ENCODE results near the gene PTH. TPM values are rescaled to one million over a fixed set of nuclear protein-coding genes. Genes with fewer than 3 reads are reported as not detected.

PTH gene
- total RNA-seq, 1 experiment from 2014 or later = not detected

DNA sequence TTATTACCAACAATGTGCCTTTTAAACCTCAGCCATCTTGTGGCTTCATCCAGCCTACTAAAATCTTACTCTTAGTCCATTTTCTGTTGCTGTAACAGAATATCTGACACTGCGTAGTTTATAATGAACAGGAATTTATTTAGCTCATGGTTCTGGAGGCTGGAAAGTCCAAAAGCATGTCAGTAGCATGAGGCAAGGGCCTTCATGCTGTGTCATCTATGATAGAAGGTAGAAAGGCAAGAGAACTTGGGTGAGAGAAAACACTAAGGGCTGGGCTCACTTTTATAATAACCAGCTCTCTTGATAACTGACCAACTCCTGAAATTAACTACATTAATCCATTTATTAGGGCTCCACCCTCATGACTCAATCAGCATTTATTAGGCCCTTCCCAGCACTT, 46.3 kb downstream of the PTH start:
- no peak for DNase-seq (ENCODE audit: low read depth)

DNA sequence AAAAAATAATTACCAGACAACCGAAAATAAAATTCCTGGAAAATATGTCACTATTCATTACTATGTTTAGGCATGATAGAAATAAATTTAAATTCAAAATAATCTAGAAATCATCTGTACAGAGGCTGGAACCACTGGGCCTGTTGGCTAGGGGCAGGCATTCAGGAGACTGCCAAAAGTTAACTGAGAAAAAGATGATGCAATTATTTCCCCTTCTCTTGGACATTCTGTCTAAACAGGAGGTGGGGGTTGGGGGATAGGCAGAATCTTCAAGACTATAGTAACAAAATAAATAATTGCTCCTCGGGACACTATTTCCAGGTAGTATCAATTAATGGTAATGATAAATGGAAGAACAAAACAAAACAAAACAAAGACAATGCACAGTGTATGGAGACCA, 46.9 kb downstream of the PTH start:
- no peak for DNase-seq (ENCODE audit: low read depth)

DNA sequence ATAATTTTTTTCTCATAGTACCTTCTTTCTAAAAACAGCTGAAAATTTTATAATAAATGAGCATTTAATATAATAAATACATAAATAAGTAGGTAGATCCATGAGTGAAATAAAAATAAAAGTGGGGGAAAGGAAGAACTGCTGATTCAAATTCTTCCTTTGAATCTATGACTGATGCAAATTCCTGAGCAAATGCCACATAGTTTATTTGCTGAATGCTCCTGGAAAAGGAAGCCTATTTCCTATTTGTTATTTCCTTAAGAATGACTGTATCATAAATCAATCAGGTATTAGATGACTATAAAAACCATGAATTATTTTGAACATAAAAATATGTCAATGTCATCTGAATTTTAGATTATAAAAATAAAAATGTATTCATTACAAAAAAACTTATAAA, 49.4 kb downstream of the PTH start:
- DNase-seq (ENCODE audit: low read depth) = no peak

DNA sequence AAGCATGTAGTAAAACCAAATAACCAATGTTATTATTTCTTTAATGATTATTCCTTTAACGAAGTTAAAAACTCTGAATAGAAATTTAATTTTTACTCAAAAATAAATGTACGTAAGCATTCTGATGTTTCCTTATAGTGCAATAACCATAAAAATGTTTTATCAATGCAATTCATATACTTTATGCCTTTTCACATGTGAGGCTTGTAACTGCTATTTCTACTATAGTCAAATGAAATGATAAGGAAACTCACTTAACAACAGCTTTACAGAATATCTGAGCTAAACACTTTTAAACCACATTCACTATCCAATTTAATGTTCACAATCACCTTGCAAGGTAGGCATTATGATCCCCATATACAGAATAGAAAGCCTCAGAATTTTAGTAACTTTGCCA, 50.2 kb downstream of the PTH start:
- DNase-seq (ENCODE audit: low read depth) = no peak

Other genes starting within 250 kb of the PTH start
- 20.1 and 29.8 TPM in 2 replicates for gene BMAL1, start 218.2 kb downstream of the PTH start, total RNA-seq (2014; rRNA removed; shearing (Covaris generic))
- 62.2 and 68.4 TPM in 2 replicates for gene BTBD10, start 32.8 kb downstream of the PTH start, total RNA-seq (2014; rRNA removed; shearing (Covaris generic))
- 47.1 and 52.7 TPM in 2 replicates for gene FAR1, start 172.7 kb upstream of the PTH start, total RNA-seq (2014; rRNA removed; shearing (Covaris generic))

All from Daoy (cell line).